ENCODE data around the gene HHAT. TPM values are rescaled to one million over a fixed set of nuclear protein-coding genes. Genes with fewer than 3 reads are reported as not detected.
A peak's percentile ranks its signal among the peaks of the same experiment; 100 is the strongest.
"Not testable (repeated sequence)": the region's sequence is repeated elsewhere in the genome, so short reads cannot be mapped to it uniquely, and the experiment has no call there.

The HHAT gene
- total and polyA plus RNA-seq, 2 of the 13 experiments (the other 11 are each of a cell fraction or from before 2014, with no cell fraction given), result 2.6 to 4.9 TPM

- no peaks in the 10 kb centered on the region for H4K20me1 ChIP-seq (ENCODE audit: insufficient read depth, low read length)
- no peaks in the 10 kb centered on the region; a peak in 1 of 5 replicates for H3K27me3 ChIP-seq (ENCODE audit: control insufficient read depth in 1 of 2, insufficient read depth in 2 of 2, low read length in 2 of 2)
- POLR2A ChIA-PET, result no interaction called here
- BruUV-seq (replicated peaks), result no TSS peak
- H3K9me3 ChIP-seq (ENCODE audit: low read length), result no peaks in the 10 kb centered on the region
- H3K4me1 ChIP-seq (ENCODE audit: insufficient read depth, low read length), result no peaks in the 10 kb centered on the region
- intact Hi-C loops (cut with micrococcal nuclease; ENCODE audit: unreplicated experiment), result no loop called here
- ATAC-seq (no peak), FAIRE-seq (no peak), DNase-seq (ENCODE audit: low spot score) (no peak)
- TF ChIP-seq MED8 (CRISPR knock-in tag; IDR thresholded peaks at IDR 0.05; ENCODE audit: insufficient replicate concordance) (no peak), ZNF598 (CRISPR knock-in tag; IDR thresholded peaks at IDR 0.05; ENCODE audit: borderline replicate concordance) (no peak), ZNF101 (CRISPR knock-in tag; IDR thresholded peaks at IDR 0.05; ENCODE audit: borderline replicate concordance, low read depth) (no peak)
- H3K36me3 ChIP-seq (replicated peaks in 1 of 2; ENCODE audit: control insufficient read depth in 1 of 2, insufficient read depth in 2 of 2, low read length in 2 of 2), result no peaks in the 10 kb centered on the region
- H3K79me2 ChIP-seq (ENCODE audit: insufficient read depth, low read length), result no peaks in the 10 kb centered on the region
- H3K27ac ChIP-seq (ENCODE audit: extremely low read length, insufficient read depth, low read length), result no peak overlapping the region
- H2AFZ ChIP-seq (ENCODE audit: low read length), result no peak overlapping the region
- no peak overlapping the region for H3K4me2 ChIP-seq (ENCODE audit: low read depth, low read length)
- WGBS (ENCODE audit: low lambda C conversion rate), result 76% methylated on average over 4 of the region's 4 CpGs
- CTCF ChIA-PET (ENCODE audit: low intra/inter-chr PET ratio, low total read pairs), result no interaction called here
- in situ Hi-C loops (cut with HindIII; ENCODE audit: extremely low pct_ligation_motif_present, low pct_unique_long_range_greater_than_20kb), result no loop called here
- H3K4me3 ChIP-seq (replicated peaks in 1 of 3; ENCODE audit: insufficient read depth in 1 of 3, low read depth in 2 of 3, low read length in 3 of 3), result no peak overlapping the region
- H3K9ac ChIP-seq (ENCODE audit: insufficient read depth, low read depth, low read length), result no peak overlapping the region
Observed at GRCh38 chr1:210352575-210352974, 23.9 kb downstream of the HHAT start.

DNA sequence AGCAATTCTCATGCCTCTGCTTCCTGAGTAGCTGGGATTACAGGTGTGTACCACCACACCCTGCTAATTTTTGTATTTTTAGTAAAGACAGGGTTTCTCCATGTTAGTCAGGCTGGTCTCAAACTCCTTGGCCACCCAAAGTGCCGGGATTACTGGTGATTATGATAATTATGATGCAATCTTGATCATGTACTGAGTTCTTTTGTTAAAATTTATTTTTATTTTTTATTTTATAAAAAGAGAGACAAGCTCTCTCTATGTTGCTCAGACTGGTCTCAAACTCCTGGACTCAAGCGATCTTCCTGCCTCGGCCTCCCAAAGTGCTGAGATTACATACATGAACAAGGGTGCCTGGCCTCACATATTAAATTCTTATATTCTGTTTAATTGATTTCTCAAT is 25.6 kb downstream of the HHAT start:
- H4K20me1 ChIP-seq (ENCODE audit: insufficient read depth, low read length); intact Hi-C loops (cut with micrococcal nuclease; ENCODE audit: unreplicated experiment); BruUV-seq (replicated peaks); H3K27me3 ChIP-seq (ENCODE audit: control insufficient read depth in 1 of 2, insufficient read depth in 2 of 2, low read length in 2 of 2); H3K4me2 ChIP-seq (ENCODE audit: low read depth, low read length); H2AFZ ChIP-seq (ENCODE audit: low read length); H3K79me2 ChIP-seq (ENCODE audit: insufficient read depth, low read length); H3K4me1 ChIP-seq (ENCODE audit: insufficient read depth, low read length); in situ Hi-C loops (cut with HindIII; ENCODE audit: extremely low pct_ligation_motif_present, low pct_unique_long_range_greater_than_20kb); FAIRE-seq; ATAC-seq; H3K27ac ChIP-seq (ENCODE audit: extremely low read length, insufficient read depth, low read length); DNase-seq (ENCODE audit: low spot score); H3K9ac ChIP-seq (ENCODE audit: insufficient read depth, low read depth, low read length); H3K4me3 ChIP-seq (replicated peaks in 1 of 3; ENCODE audit: insufficient read depth in 1 of 3, low read depth in 2 of 3, low read length in 3 of 3); H3K36me3 ChIP-seq (replicated peaks in 1 of 2; ENCODE audit: control insufficient read depth in 1 of 2, insufficient read depth in 2 of 2, low read length in 2 of 2); CTCF ChIA-PET (ENCODE audit: low intra/inter-chr PET ratio, low total read pairs); POLR2A ChIA-PET; H3K9me3 ChIP-seq (ENCODE audit: low read length); TF ChIP-seq ATF7 (CRISPR knock-in tag; IDR thresholded peaks at IDR 0.05): not testable (repeated sequence)
- 96% methylated on average over 3 of the region's 3 CpGs for WGBS (ENCODE audit: low lambda C conversion rate)
- TF ChIP-seq ATF7 (IDR thresholded peaks at IDR 0.05), result peak; percentile 23; the same call in 1 of the 2 replicates
